ENCODE results near the gene PTHLH. TPM values are rescaled to one million over a fixed set of nuclear protein-coding genes. Genes with fewer than 3 reads are reported as not detected.

PTHLH gene
- total RNA-seq, 6 experiments from 2014 or later, result not detected

DNA sequence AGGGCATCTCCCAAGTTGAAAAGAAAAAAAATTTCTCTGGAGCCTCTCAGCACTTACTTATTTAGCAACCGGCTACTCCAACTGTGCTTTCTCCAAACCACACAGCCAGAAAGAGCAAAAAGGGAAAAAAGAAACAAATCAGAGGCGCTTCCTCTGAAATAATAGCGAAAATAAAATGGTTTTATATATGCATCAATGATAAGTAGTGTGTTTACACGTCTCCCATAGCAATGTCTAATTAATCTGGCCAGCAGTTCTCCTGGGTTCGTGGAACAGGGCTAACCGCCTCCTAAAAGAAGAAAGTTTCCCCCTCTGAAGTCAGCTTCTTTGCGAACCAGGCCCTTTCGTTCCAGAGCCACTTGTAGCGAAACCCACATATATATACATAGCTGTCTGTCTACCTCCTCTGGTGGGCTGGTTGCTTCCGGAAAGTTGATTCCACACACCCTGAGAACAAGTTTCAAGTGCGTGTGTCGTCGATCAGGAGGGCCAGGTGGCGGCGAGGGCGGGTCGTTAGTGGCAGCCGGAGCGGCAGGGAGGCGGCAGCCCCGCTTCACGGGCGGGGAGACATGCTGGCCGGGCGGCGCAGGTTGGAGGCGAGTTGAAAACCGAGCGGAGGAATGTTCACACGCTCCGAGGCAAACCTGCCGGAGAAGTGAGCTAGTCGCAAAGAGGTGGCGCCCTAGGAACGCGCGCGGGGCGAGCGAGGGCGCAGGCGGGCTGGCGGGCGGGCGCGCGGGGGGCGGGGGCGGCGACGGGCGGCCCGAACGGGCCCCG lies 2.7 kb downstream of the PTHLH start:
- TF ChIP-seq POLR2A (IDR thresholded peaks at IDR 0.05), result no peak
- TF ChIP-seq, protein P1, sequence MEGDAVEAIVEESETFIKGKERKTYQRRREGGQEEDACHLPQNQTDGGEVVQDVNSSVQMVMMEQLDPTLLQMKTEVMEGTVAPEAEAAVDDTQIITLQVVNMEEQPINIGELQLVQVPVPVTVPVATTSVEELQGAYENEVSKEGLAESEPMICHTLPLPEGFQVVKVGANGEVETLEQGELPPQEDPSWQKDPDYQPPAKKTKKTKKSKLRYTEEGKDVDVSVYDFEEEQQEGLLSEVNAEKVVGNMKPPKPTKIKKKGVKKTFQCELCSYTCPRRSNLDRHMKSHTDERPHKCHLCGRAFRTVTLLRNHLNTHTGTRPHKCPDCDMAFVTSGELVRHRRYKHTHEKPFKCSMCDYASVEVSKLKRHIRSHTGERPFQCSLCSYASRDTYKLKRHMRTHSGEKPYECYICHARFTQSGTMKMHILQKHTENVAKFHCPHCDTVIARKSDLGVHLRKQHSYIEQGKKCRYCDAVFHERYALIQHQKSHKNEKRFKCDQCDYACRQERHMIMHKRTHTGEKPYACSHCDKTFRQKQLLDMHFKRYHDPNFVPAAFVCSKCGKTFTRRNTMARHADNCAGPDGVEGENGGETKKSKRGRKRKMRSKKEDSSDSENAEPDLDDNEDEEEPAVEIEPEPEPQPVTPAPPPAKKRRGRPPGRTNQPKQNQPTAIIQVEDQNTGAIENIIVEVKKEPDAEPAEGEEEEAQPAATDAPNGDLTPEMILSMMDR (IDR thresholded peaks at IDR 0.05), result peak in 2 of 4 donors; percentile 8 to 20
- Histone ChIP-seq H3K36me3 (no peaks in the 10 kb centered on the region), H3K27ac (no peak overlapping the region), H3K4me3 (peak overlapping the region; percentile 3 to 44 (median 34)), H3K9me3 (no peaks in the 10 kb centered on the region), H3K4me1 (peaks cover 0 to 28% (median 8%) of the 10 kb centered on the region in 4 donors), H3K27me3 (peaks cover 0 to 45% of the 10 kb centered on the region in 2 donors)
- peak; percentile 77 to 82 (median 80) for ATAC-seq
- DNase-seq, result peak in 2 of 3 donors; percentile 63 to 69
- WGBS (ENCODE audit: insufficient coverage, low coverage, low lambda C conversion rate, missing lambda C conversion rate), result under 1% methylated on average over 22 of the region's 55 CpGs
- intact Hi-C loops (cut with DNase I), result no loop called here

DNA sequence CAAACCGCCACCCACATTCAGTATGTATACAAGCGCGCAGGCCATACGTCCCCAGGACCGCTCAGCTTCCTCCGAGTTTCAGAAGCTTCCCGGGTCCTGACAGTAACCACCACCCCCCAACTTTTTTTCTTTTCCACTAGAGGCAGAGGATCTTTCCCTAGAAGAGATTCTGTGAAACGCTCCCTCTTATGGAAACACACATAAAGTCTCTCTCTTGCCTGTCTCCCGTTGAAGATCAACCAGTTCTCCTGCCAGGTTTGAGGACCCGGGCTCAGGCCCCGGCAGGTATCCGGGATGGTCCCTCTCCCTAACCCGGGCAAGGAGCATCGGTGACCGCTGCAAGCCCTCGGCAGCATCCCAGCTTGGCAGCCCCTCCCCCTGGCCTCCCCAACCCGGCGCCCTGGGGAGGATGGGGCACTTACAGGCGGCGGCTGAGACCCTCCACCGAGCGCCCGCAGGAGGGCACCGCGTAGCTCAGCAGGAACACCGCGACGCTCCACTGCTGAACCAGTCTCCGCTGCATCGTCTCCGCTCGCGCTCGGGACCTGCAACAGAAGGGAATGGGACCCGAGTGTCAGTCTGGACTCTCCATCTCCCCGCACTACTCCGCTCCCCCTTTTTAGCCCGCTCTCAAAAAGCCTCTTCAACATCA lies 3.4 kb downstream of the PTHLH start:
- DNase-seq (no peak), ATAC-seq (peak; percentile 10 to 43 (median 24))
- no peaks in the 10 kb centered on the region for H3K9me3 ChIP-seq
- H3K27me3 ChIP-seq, result peaks cover 0 to 50% of the 10 kb centered on the region in 2 donors
- H3K4me3 ChIP-seq, result peak overlapping the region in 2 of 3 donors; percentile 3 to 22
- no peaks in the 10 kb centered on the region for H3K36me3 ChIP-seq
- peaks cover 0 to 28% (median 8%) of the 10 kb centered on the region in 4 donors for H3K4me1 ChIP-seq
- 7% methylated on average over 29 of the region's 38 CpGs for WGBS (ENCODE audit: insufficient coverage, low coverage, low lambda C conversion rate, missing lambda C conversion rate)
- H3K27ac ChIP-seq, result no peak overlapping the region
- intact Hi-C loops (cut with DNase I), result no loop called here
- TF ChIP-seq POLR2A (IDR thresholded peaks at IDR 0.05), result no peak
- TF ChIP-seq, protein P1 (IDR thresholded peaks at IDR 0.05), result no peak

DNA sequence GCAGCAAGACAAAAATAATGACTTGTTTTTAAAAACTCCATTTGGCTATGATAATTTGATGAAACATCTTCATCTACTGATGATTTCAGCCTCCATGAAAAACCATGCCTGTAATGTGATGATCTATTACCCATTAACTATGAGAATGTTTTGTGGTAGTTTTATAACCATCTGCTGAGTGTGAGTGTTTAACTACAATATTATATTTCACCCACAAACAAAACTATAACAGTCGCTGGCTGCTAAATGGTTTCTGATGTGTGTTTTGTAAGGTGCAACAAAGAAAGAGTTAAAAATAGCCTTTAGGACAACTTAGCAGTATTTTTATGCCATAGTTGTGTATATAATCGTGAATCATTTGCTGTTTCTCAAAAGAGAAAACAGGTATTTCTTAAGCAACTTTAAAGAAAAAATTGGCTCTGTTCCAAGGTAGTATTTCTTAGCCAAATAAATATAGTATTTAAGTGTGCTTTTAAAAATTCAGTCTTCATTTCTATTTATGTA lies 4.9 kb downstream of the PTHLH start:
- ATAC-seq (no peak), DNase-seq (no peak)
- H3K4me1 ChIP-seq, result peaks cover 0 to 28% (median 8%) of the 10 kb centered on the region in 4 donors
- H3K36me3 ChIP-seq, result no peaks in the 10 kb centered on the region
- WGBS (ENCODE audit: insufficient coverage, low coverage, low lambda C conversion rate, missing lambda C conversion rate), result 21% methylated on average over 2 of the region's 2 CpGs
- no peaks in the 10 kb centered on the region for H3K9me3 ChIP-seq
- no peak overlapping the region for H3K4me3 ChIP-seq
- TF ChIP-seq, protein P1 (IDR thresholded peaks at IDR 0.05), result no peak
- TF ChIP-seq POLR2A (IDR thresholded peaks at IDR 0.05), result no peak
- H3K27ac ChIP-seq, result no peak overlapping the region
- intact Hi-C loops (cut with DNase I), result no loop called here
- H3K27me3 ChIP-seq, result peaks cover 0 to 50% of the 10 kb centered on the region in 2 donors

DNA sequence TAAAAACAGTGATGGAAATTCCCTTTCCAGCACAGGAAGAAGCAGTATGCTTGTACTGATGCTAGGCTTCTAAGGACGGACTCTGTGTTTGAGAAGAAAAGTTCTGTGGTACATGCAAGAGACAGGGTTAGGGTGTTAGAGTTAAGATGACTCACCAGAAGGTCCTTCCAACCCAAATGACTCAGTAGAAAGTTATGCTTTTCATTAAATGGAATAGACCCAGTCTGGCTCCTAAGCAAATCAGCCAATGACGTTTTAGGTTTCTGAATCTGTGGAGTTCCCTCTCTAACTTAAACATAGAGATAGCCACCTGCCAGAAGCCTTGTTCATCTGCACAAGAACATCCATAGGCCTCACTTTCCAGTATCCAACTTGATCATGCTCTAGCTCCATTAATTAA lies 5.7 kb downstream of the PTHLH start:
- no peaks in the 10 kb centered on the region for H3K9me3 ChIP-seq
- ATAC-seq, result no peak
- no peak overlapping the region for H3K27ac ChIP-seq
- WGBS (ENCODE audit: insufficient coverage, low coverage, low lambda C conversion rate, missing lambda C conversion rate), result 33% methylated on average over 2 of the region's 2 CpGs
- DNase-seq, result no peak
- no peaks in the 10 kb centered on the region for H3K36me3 ChIP-seq
- peaks cover 0 to 28% (median 8%) of the 10 kb centered on the region in 4 donors for H3K4me1 ChIP-seq
- intact Hi-C loops (cut with DNase I), result no loop called here
- H3K4me3 ChIP-seq, result no peak overlapping the region
- H3K27me3 ChIP-seq, result peaks cover 0 to 50% of the 10 kb centered on the region in 2 donors
- TF ChIP-seq, protein P1 (IDR thresholded peaks at IDR 0.05), result no peak
- TF ChIP-seq POLR2A (IDR thresholded peaks at IDR 0.05), result no peak
